ENCODE results near the gene FBXO31. TPM values are rescaled to one million over a fixed set of nuclear protein-coding genes. Genes with fewer than 3 reads are reported as not detected.

FBXO31 gene
- total and polyA plus RNA-seq, 9 of the 15 experiments (the other 6 are each of a cell fraction or from before 2014, with no cell fraction given): 0.18 to 33.3 (median 10.9) TPM

- TF ChIP-seq ZBTB9 (CRISPR knock-in tag; IDR thresholded peaks at IDR 0.05) (no peak), ZNF143 (CRISPR knock-in tag; IDR thresholded peaks at IDR 0.05) (no peak), ZNF444 (CRISPR knock-in tag; IDR thresholded peaks at IDR 0.05) (no peak), TAF7 (tag; IDR thresholded peaks at IDR 0.05) (no peak), KAT7 (CRISPR knock-in tag; IDR thresholded peaks at IDR 0.05; ENCODE audit: borderline replicate concordance) (peak; percentile 63; the same call in 1 of the 2 replicates), HDAC6 (IDR thresholded peaks at IDR 0.05; ENCODE audit: low read depth, low read length) (no peak), ZNF586 (CRISPR knock-in tag; conservative IDR thresholded peaks at IDR 0.05) (no peak), ATF4 (CRISPR knock-in tag; IDR thresholded peaks at IDR 0.05) (no peak), HNRNPL (IDR thresholded peaks at IDR 0.05; ENCODE audit: low read depth, low read length) (peak; percentile 98), MBD2 (IDR thresholded peaks at IDR 0.05; ENCODE audit: borderline replicate concordance, low read depth) (peak; percentile 75; the same call in 1 of the 2 replicates), PKNOX1 (IDR thresholded peaks at IDR 0.05) (peak; percentile 79), TAL1 (IDR thresholded peaks at IDR 0.05) (no peak), ZNF57 (CRISPR knock-in tag; IDR thresholded peaks at IDR 0.05) (no peak), SOX6 (IDR thresholded peaks at IDR 0.05) (peak; percentile 42), BRCA1 (IDR thresholded peaks at IDR 0.05) (no peak), BRCA1 (CRISPR knock-in tag; IDR thresholded peaks at IDR 0.05) (no peak), USF2 (CRISPR knock-in tag; IDR thresholded peaks at IDR 0.05) (peak; percentile 94), NR0B1 (IDR thresholded peaks at IDR 0.05; ENCODE audit: partially characterized antibody) (no peak), YY1 (IDR thresholded peaks at IDR 0.05; ENCODE audit: borderline replicate concordance in 1 of 3, control insufficient read depth in 1 of 3, extremely low read depth in 1 of 3, insufficient read depth in 3 of 3, insufficient read length in 1 of 3, insufficient replicate concordance in 2 of 3, low read depth in 1 of 3, low read length in 2 of 3) (peak; percentile 100), ZNF41 (CRISPR knock-in tag; conservative IDR thresholded peaks at IDR 0.05) (no peak), SUPT5H (IDR thresholded peaks at IDR 0.05) (peak; percentile 83), E2F5 (CRISPR knock-in tag; IDR thresholded peaks at IDR 0.05) (no peak), ZEB2 (IDR thresholded peaks at IDR 0.05) (no peak)
These were observed 8.6 kb upstream of the FBXO31 start, which contains the start of gene MAP1LC3B (continued) for GRCh38 chr16:87391950-87392820.

Data from K562 (cell line).